ENCODE measurements around the gene PSMD1.
A peak's percentile ranks its signal among the peaks of the same experiment; 100 is the strongest.

PSMD1 gene

DNA sequence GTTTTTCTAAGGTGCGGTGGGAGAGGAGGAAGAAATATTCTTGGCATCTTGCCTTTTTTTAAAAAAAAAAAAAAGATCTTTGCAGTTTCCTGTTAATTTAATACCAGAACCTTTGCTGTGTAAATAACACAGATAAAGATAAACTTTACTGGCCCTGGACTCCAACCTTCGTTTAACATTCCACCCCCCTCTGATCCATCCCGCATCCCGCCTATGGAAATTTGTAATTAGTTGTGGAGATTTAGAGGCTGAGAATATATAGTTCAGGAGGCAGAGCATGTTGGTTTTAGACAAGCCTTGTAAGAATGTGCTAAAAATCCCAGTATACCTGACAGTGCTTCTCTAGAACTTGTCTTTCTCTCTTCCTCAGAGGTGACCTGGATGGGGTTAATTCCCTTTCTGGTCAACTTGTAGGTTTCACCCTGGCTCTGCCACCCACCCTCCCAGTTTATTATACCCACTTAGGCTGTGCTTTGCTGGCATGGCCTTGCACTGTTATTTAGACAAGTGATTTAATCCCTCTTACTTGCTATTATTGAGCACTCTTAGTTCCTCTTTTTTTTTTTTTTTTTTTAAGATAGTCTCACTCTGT, 22.3 kb upstream of the PSMD1 start:
- DNase-seq (ENCODE audit: low read depth, low spot score) = no peak

DNA sequence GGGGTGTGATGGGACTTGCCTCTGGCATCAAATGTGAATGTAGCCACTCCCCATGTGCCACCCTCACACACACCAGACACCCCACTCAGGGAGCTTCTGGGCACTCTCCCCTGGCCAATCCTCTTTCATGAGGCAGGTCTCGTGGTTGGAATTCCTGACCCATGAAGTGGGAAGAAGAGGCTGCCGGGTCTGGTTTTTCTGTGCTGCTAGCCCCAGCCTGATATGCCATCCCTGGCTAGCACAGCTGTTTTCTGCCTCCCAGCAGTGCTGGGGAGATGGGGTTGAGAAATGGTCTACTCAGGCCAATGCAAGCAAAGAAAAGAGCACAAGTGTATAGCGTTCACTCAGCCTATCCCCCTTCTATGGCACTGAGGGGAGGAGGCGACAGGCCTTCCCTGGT, 20.5 kb upstream of the PSMD1 start:
- peak; percentile 39 for DNase-seq (ENCODE audit: low read depth, low spot score)

DNA sequence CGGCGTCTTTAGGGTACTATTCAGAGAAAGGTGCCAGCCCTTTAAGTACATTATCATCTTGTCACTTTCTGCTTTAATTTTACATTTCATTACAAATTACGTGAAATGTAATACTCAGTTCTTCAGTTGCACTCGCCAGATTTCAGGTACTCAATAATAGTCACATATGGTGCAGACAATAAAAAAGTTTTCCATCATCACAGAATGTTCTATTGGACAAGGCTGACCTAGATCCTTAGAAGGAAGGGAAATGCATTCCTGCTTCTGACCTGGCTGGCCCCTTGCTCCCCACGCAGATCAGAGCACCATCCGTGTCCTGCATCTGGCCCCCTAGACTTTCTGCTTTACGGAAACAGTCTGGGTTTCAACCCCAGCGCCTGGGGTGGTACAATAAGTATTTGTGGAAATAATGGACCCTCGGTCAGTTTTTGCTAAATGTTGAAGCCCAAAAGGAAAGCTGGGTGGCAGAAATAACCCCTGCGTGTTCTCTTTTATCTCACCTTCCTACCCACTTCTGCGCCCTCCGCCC, 20.0 kb upstream of the PSMD1 start:
- no peak for DNase-seq (ENCODE audit: low read depth, low spot score)

DNA sequence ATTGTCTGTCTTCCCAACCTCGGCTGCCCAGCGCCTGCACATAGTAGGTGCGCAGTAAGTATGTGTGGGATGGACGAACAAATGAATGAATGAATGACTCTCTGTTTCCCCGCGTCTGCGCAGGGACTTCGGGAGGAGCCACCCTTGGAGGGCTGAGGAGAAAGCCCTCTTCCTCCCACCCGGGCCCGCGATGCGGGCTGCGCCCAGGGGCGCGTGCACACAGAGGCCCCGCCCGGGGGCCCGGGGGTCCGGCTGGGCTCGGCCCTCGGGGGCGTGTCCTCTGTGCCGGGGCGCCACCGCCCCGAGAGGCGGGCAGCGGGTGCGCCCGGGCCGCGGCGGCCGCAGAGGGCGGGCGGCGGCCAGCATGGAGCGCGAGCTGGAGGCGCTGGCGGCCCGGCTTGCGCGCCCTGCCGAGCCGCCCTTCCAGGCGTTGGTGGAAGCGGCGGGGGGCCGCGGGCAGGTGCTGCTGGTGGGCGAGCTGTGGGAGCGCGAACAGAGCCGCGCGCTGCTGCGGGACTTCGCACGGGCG, 19.4 kb upstream of the PSMD1 start, which contains the start of gene C2orf72:
TSS of gene C2orf72 (plus strand) at position 322 of the 529 bp plus-strand sequence. CDS start at position 365, 43 bp downstream.
- no peak for DNase-seq (ENCODE audit: low read depth, low spot score)

DNA sequence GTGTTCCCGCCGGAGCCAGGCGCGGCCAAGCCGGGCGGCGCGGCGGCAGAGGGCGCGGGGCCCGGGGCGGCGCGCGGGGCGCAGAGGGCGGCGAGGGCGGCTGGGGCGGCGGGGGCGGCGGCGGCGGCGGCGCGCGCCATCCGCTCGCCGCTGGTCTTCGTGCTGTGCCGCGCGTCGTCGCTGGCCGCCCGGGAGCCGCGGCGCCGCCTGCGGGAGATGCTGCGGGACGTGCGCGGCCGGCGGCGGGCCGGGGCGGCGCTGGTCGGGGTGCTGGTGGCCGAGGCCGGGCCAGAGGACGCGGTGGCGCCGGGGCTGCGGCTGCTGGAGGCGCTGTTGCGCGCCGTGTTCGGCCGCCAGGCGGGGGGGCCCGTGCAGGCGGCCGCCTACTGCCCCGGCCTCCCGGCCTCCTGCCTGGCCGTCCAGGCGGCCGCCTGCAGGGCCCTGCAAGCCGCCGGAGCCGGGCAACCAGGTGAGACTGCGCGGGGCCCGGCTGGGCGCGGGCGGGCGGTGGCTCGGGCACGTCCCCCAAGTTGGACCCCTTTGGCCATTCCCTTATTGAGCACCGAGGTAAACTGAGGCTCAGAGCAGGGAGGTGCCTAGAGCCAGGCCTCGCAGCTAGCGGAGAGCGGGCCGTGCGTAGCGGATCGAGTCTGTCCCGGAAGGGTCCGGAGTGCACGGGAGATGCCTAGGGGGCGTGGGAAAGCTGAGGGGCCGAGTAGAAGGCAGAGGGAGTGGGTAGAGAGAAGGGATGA, 18.8 kb upstream of the PSMD1 start:
- no peak for DNase-seq (ENCODE audit: low read depth, low spot score)

DNA sequence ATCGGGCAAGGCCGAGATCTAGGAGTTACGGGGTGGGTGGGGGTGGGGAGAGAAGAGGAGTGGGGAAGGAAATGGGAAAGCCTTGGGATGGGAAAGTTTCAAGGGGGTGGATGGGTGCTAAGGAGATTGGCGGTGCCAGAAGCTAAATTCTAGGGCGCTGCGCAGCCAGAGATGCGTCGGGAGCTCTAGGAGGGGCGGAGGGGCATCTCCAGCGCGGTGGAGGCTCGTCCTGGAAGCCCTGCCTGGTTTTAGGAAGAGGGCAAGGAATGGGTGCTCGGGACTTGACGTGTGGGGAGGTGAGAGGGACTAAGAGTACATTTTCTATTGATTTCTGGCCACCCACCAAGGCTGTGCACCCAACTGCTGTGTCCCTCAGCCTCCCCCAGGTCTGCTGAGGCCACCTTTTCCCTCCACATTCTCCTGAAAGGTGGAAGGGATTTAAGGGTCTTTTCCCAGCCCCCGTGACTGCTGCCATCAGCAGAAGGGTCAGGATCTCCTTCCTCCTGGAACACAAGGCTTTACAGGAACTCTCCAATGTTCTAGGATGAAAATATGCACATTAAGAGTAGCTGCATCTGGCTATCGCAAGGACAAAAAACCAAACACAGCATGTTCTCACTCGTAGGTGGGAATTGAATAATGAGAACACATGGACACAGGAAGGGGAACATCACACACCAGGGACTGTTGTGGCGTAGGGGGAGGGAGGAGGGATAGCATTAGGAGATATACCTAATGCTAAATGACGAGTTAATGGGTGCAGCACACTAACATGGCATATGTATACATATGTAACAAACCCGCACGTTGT, 18.0 kb upstream of the PSMD1 start:
- DNase-seq (ENCODE audit: low read depth, low spot score) = no peak

DNA sequence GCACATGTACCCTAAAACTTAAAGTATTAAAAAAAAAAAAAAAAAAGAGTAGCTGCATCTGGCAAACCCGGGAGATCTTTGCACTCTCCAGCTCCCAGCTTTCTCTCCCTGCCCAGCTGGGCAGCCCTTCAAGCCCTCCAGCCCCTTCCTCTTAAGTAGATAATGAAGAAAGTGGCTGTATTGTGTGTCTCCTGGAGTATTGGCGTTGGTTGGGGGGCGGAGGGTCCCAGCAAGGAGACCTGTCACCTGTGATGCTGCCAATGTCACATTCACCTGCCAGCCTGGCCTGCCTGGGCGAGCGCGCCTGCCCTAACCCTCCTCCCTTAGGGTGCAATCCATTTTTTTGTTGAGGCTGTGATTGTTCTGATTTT, 17.4 kb upstream of the PSMD1 start:
- no peak for DNase-seq (ENCODE audit: low read depth, low spot score)

DNA sequence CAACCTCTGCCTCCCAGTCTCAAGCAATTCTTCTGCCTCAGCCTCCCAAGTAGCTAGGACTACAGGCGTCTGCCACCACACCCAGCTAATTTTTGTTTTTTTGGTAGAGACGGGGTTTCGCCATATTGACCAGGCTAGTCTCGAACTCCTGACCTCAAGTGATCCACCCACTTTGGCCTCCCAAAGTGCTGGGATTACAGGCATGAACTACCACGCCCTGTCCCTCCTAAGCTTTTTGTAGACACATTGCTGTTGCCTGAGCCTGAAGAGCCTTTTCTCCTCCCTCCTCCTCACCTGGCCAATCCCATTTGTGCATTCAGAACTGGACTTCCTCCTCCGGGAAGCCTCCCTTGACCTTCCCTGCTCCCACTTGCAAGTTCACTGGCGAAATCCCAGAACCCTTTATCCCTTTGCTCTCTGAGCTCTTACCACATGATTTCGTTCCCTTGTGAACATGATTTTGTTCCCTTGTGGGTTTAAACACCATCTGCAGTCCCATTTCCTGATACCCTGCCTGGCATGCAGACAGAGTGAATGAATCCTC, 16.8 kb upstream of the PSMD1 start:
- no peak for DNase-seq (ENCODE audit: low read depth, low spot score)

DNA sequence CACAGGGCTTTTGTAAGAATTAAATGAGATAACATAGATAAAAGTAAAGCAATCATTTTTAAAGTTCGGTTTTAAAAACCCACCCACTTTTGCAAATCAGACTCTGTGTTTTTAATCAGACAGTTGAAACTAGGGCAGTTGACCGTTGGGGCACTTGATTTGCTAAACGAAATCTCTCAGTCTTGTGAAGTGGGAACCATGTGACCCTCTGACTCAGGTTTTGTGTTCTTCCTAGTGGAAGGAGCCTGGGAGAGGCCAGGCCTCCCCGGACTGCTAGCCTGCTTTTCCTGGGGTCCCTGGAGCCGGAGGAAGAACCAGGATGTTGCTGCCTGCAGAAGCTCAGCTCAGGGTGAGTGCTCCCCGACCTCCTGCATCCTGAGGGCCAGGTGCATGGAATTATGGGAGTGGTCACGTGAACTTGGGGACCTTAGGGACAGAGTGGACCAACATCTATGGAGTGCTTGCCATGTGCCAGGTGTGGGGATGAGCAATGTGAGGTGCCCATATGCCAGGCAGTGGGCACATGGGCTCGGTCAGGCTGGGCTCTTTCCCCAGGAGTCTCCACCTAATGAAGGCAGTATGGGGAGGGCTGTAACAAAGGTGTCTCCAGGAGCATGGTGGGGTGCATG, 15.5 kb upstream of the PSMD1 start:
- DNase-seq (ENCODE audit: low read depth, low spot score) = no peak

DNA sequence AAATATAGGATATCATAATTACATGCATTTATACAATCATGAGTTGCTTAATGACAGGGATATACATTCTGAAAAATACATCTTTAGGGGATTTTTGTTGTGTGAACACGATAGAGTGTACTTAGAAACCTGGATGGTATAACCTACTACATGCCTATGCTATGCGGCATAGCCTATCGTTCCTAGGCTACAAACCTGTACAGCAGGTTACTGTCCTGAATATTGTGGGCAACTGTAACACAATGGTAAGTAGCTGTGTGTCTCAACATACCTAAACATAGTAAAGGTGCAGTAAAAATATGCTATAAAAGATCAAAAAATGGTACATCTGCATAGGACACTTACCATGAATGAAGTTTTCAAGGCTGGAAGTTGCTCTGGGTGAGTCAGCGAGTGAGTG, 12.9 kb upstream of the PSMD1 start:
- DNase-seq (ENCODE audit: low read depth, low spot score) = no peak

DNA sequence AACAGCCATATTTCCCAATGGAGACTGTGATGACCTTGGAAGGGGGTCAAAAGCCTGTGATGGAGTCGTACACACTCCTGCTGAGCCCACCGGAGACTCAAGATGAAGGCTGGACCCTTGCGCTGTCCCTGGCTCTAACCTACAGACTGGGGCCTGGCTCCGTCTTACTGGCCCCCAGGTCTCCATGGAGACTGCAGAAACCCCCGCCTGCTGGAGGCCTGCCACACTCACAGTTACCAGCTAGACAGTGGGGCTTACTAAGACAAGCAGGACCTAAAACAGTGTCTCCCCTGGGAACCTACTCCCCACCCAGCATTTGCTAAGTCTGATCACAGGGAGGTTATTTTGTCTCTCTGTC, 9.8 kb upstream of the PSMD1 start:
- DNase-seq (ENCODE audit: low read depth, low spot score) = no peak

DNA sequence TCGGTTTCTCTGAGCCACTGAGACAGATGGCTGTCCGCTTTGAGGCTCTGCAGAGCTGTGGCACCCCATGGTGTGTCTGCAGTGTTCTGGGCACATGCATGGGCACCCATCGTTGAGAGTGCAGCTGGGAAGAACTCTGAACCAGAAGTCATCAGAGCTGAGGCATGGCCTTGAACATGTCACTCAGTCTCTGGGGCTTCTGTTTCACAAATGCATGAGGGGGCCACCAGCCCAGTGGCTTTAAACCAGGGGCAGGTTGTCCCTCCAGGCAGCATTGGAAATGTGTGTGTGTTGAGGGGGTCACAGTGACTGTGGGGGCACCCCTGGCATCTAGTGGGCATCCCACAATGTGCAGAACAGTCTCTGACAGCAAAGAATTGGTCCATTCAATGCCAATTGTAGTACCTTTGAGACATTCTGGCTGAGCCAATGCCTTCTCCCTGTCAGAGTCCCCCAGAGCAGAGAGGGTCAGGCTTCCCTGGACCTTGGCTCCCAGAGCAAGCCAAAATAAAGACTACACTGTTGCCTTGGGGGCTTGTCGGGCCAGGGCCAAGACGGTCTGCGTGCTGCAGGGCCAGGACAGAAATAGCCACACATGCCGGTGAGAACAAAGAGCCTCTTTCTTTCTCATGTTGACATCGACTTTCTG, 9.3 kb upstream of the PSMD1 start:
- no peak for DNase-seq (ENCODE audit: low read depth, low spot score)

DNA sequence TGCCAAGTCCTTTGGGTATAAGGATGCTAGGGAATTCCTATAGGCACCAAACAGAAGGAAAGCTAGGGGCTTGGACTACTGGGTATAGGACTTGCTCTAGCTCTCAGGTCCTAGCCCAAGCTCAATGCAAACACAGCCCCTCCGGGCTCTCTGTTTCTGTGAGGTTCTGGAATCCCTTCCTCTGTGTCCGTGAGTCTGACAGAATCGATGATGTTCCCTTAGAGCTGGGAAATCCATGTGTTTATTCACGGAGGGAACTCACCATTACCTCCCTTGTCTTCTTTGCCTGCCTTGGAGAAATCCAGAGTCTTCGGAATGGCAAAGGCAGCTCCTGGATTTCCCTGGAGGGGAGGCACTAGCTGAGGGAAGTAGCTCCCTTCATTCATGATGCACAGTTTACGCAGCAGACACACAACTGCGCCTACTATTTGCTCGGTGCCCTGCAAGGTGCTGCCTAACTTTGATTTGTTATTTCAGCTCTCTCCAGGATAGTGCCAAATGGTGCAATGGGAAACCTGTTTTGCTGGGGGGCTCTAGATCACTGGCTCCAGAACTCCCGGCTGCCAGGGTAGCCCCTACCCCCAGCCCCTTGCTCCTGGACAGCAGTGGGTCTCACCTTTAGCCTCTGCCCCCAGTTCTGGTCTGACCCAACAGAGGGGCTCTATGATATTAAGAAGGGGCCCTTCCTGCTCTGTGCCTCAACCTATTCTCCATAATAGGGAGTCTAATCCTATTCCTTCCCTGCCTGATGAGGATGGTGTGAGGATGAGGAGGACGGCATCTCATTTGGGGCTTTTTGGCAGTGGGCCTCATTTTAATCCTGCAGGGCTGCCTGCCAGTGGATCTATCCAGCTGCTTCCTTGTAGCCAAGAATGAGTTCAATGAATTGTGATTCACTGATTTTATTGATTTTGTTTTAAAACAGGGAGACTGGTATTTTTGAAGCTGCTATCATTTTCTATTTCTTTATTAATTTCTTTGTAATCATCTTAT, 8.4 kb upstream of the PSMD1 start:
- no peak for DNase-seq (ENCODE audit: low read depth, low spot score)

DNA sequence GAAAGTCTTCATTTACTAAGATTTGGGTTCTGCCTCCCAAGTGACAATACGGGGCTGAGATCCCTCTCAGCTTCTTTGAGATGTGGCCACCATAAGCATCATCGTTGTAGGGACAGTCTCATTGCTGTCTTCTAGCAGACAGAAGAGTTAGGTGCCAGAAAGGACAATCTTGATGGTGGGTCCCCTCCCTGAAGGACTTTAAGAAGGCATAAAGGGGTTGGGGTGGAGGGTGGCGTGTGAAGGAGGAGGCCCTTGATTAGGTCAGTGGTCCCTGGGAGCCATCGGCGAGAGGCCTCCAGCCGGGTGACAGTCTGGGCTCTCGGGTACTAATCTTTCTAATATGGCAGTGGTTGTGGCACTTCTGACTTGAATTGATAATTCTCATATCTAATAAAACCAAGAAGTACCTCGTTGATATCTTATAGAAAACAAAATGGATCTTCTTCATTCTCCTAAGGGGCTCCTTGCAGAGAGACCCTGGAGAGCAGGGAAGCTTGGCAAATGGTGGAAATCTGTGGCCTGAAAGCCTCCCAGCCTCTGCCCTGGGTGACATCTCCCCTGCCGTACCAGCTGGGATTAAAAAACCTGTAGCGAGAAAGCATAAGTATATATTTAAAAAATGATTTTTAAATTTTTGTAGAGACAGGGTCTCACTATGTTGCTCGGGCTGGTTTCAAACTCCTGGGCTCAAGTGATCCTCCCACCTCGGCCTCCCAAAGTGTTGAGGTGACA, 7.2 kb upstream of the PSMD1 start:
- DNase-seq (ENCODE audit: low read depth, low spot score) = no peak

DNA sequence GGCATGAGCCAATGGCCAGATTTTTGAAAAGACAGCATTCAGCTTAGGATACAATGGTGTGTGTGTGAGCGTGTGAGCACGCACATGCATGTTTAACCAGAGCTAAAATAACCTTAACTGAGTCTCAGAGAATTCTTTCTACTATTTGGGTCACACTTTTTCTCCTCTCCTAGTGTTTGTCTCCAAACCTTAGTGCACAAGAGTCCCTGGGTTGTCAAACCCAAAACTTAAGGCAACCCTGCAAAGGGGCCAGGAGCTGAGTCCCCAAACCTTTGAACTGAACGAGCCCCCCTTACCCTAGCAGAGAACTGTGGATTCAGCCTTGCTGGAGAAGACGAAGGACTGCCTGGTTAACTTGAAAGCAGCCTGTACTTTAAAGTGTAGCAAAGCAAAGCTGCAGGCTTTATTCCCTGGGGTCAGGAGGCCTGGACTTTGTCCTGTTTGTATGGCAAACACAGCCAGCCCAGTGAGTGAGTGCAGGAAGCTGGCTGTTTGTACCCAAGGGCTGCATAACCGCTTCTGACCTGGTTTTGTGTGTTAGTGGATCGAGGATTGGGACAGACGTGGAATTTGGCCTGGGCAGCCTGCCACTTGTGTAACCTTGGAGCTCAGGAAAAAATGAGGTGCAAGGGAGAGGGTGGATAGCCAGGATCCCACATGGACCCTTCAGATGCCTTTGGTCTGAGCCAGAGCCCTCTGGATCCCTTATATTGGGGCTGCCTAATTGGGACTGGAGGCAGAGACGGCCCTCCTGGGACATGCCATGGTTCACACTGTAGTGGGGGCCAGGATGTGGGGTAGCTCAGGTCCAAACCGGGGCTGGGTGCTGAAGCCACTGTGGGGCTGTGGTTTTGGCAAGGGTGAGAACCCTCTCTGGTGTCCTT, 6.4 kb upstream of the PSMD1 start:
- peak; percentile 78 for DNase-seq (ENCODE audit: low read depth, low spot score)

DNA sequence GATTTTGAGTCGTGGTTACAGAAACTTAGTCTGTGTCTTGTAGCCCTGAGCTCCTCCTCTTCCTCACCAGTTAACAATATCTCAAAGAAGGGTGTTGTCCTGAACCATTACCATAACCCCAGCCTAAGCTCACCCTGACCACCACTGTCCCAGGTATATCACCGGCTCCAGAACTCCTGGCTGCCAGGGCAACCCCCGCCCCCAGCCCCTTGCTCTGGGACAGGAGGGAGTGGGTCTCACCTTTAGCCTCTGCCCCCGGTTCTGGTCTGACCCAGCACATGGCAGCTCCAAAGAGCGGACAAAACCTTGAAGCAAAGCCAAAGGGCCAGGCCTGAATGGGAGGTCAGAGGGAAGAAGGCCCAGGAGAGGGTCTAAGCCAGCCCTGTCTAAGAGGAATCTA, 5.6 kb upstream of the PSMD1 start:
- DNase-seq (ENCODE audit: low read depth, low spot score) = no peak

DNA sequence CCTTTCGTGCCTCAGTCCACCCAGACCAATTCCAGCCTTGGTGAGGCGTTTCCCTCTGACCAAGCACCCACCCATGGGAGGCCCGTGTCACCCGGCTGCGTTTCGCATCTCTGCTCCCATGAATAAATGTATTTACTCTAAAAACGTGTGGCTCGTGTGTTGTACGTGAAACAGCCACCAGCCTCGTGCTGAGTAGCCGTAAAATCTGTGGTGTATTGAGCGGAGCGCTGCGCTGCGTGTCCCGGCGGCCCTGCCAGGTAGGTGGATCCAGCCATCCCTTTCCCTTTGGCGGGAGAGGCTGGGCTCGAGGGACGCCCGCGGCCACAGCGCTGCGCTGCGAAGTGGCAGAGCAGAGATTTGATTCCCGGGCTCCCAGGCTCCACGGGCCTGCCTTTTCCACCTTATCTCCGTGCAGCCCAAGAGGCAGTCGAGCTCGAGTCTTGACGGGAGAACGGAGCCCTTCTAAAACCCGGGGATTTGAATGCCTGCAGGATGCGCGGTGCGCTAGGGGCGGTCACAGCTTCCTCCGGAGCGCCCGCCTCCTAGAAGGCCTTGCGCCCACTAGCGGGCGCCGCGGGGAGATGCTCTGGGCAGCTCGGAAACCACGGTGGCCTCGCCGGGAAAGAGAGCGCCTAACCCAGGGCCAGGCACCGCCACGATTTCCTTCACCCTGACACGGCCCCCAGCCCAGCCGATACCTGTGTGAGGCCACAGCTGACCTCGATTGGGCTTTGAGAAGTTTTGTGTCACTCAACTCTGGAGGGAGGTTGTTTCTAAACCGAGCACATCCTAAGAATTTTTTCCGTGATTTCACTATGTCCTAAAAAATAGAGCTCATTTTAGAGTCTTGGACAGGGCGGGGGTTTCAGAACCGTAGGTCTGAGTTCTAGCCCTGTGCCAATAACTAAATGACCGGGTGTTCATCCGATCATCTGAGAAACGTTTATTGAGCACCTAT, 3.9 kb upstream of the PSMD1 start:
- DNase-seq (ENCODE audit: low read depth, low spot score) = peak; percentile 92

All from ELF-1 (cell line).